GM12878 (cell line): ENCODE measurements around the gene DUT. TPM values are rescaled to one million over a fixed set of nuclear protein-coding genes. Genes with fewer than 3 reads are reported as not detected.

Experiments
- ATAC-seq: fragments of 200-7000 bp; cut with Tn5 transposase; 3 replicates; pipeline ENCODE4 v1.9.1; 2020; ENCODE audit warnings: mild to moderate bottlenecking, moderate library complexity
- BruUV-seq: library from RNA; stranded (reverse); fragments of 400-500 nt; replicated peaks from 2 replicates; lab custom pipeline; 2021; lab: Mats Ljungman, UMichigan
- CTCF ChIA-PET: fragments of 300-600 bp; sonication (Branson Sonifier 250); formaldehyde crosslinking; extraction: SDS; loops from one replicate; lab custom pipeline; 2021; ENCODE audit warnings: inconsistent platforms; lab: Yijun Ruan, JAX
- POLR2A ChIA-PET: fragments of 350-600 bp; formaldehyde crosslinking; extraction: SDS; loops from one replicate; lab custom pipeline; 2021; ENCODE audit warnings: inconsistent platforms; lab: Charles Lee
- RAD21 ChIA-PET: fragments of 300-600 bp; sonication (Branson Sonifier 250); formaldehyde crosslinking; loops from one replicate; lab custom pipeline; 2023; ENCODE audit warnings: antibody characterized with exemption; ENCODE audit not compliant: unreplicated experiment; lab: Charles Lee
- SMC1A ChIA-PET: fragments of 300-600 bp; sonication (Branson Sonifier 250); formaldehyde crosslinking; loops from one replicate; lab custom pipeline; 2023; ENCODE audit not compliant: unreplicated experiment, uncharacterized antibody; lab: Charles Lee
- DNase-seq: peaks from one replicate; pipeline ENCODE4 v3.0.0-alpha.2; 2011; ENCODE audit warnings: low read depth, low spot score
- FAIRE-seq: peaks from 3 replicates; lab custom pipeline; 2011; peaks lifted over from hg19 to GRCh38; lab: Jason Lieb, UNC
- H2AFZ ChIP-seq: 2 replicates; pipeline ENCODE4 v1.6.0; 2011; ENCODE audit warnings: low read depth, low read length, control low read depth; ENCODE audit not compliant: control insufficient read depth
- H3K27ac ChIP-seq: 2 replicates; pipeline ENCODE4 v1.5.1; 2011; ENCODE audit warnings: control low read depth; ENCODE audit not compliant: control insufficient read depth, insufficient read depth
- H3K27me3 ChIP-seq, 2 experiments: replicated peaks in 1 of 2; 2 replicates each; pipeline versions ENCODE4 v1.6.0 to v1.6.1; 2011; ENCODE audit warnings: low read length in 1 of 2; ENCODE audit not compliant: control insufficient read depth in 2 of 2, insufficient read depth in 2 of 2
- H3K36me3 ChIP-seq, 2 experiments: 2 replicates each; pipeline ENCODE4 v1.5.1; 2011; ENCODE audit warnings: low read length in 1 of 2; ENCODE audit not compliant: control insufficient read depth in 2 of 2, insufficient read depth in 2 of 2
- H3K4me1 ChIP-seq: 2 replicates; pipeline ENCODE4 v1.6.1; 2011; ENCODE audit warnings: mild to moderate bottlenecking, low read length, moderate library complexity, mixed read lengths; ENCODE audit not compliant: control insufficient read depth, insufficient read depth
- H3K4me2 ChIP-seq: 2 replicates; pipeline ENCODE4 v1.6.0; 2011; ENCODE audit warnings: control low read depth; ENCODE audit not compliant: control insufficient read depth, insufficient read depth
- H3K4me3 ChIP-seq: fragments of 200-600 bp; sonication (generic); 2 replicates; pipeline ENCODE4 v1.5.1; 2016
- H3K79me2 ChIP-seq: 2 replicates; pipeline ENCODE4 v1.6.0; 2011; ENCODE audit warnings: low read length; ENCODE audit not compliant: control insufficient read depth, insufficient read depth
- H3K9ac ChIP-seq: 2 replicates; pipeline ENCODE4 v1.8.0; 2011; ENCODE audit warnings: low read length, control low read depth, mixed read lengths; ENCODE audit not compliant: control insufficient read depth, insufficient read depth
- H3K9me3 ChIP-seq: replicated peaks from 3 replicates; pipeline ENCODE4 v1.5.1; 2011; ENCODE audit warnings: mild to moderate bottlenecking, low read length; ENCODE audit not compliant: control insufficient read depth, insufficient read depth
- H4K20me1 ChIP-seq: 2 replicates; pipeline ENCODE4 v1.6.0; 2011; ENCODE audit not compliant: control insufficient read depth, insufficient read depth
- ASH2L ChIP-seq: fragments of 300-600, 200-600 bp; sonication (generic); IDR thresholded peaks from 2 replicates; pipeline ENCODE4 v1.6.1; 2017; ENCODE audit warnings: low read depth, mild to moderate bottlenecking, borderline replicate concordance
- ESRRA ChIP-seq: IDR thresholded peaks from 2 replicates; pipeline ENCODE4 v1.6.1; 2012; ENCODE audit warnings: mild to moderate bottlenecking, low read length, improper control_type of control experiment
- ETV6 ChIP-seq, 2 experiments: fragments of 450-650 bp in 1 of 2; IDR thresholded peaks in 1 of 2; conservative IDR thresholded peaks in 1 of 2; 2 replicates each; pipeline ENCODE4 v1.6.1; 2014; ENCODE audit warnings: antibody characterized with exemption in 1 of 2, borderline replicate concordance in 1 of 2, low read depth in 1 of 2, mild to moderate bottlenecking in 1 of 2, moderate library complexity in 1 of 2
- IRF5 ChIP-seq: fragments of 450-650 bp; IDR thresholded peaks from 2 replicates; pipeline ENCODE4 v1.6.1; 2017; ENCODE audit warnings: borderline replicate concordance
- JUNB ChIP-seq: IDR thresholded peaks from 2 replicates; pipeline ENCODE4 v1.6.1; 2016; ENCODE audit warnings: antibody characterized with exemption, mild to moderate bottlenecking
- NKRF ChIP-seq: fragments of 450-650 bp; conservative IDR thresholded peaks from 2 replicates; pipeline ENCODE4 v1.6.1; 2017; ENCODE audit warnings: mild to moderate bottlenecking, moderate library complexity
- PAX8 ChIP-seq: fragments of 450-650 bp; IDR thresholded peaks from 2 replicates; pipeline ENCODE4 v1.6.1; 2017; ENCODE audit warnings: mild to moderate bottlenecking, moderate library complexity
- SREBF2 ChIP-seq: IDR thresholded peaks from 2 replicates; pipeline ENCODE4 v1.6.1; 2012; ENCODE audit warnings: mild to moderate bottlenecking, low read length
- STAT1 ChIP-seq: fragments of 450-650 bp; conservative IDR thresholded peaks from 2 replicates; pipeline ENCODE4 v1.6.1; 2014; ENCODE audit warnings: antibody characterized with exemption, mild to moderate bottlenecking
- STAT3 ChIP-seq: IDR thresholded peaks from 2 replicates; pipeline ENCODE4 v1.6.1; 2011; ENCODE audit warnings: low read depth, low read length, improper control_type of control experiment
- ZBTB11 ChIP-seq: fragments of 450-650 bp; formaldehyde crosslinking; IDR thresholded peaks from 2 replicates; pipeline ENCODE4 v1.5.0; 2022; ENCODE audit warnings: mild to moderate bottlenecking, missing genetic modification characterization
- ZBTB4 ChIP-seq: fragments of 450-650 bp; formaldehyde crosslinking; IDR thresholded peaks from 2 replicates; pipeline ENCODE4 v1.4.0; 2022; ENCODE audit warnings: mild to moderate bottlenecking, moderate library complexity
- ZNF274 ChIP-seq: IDR thresholded peaks from one replicate; pipeline ENCODE4 v1.8.0; 2011; ENCODE audit not compliant: insufficient read length, insufficient read depth
- WGBS: methylation state at CpG from one replicate; pipeline ENCODE4 v1.1.6; 2016; ENCODE audit warnings: low lambda C conversion rate; ENCODE audit not compliant: insufficient replicate concordance, insufficient coverage; ENCODE audit errors: missing lambda C conversion rate; 5-methylcytosine and 5-hydroxymethylcytosine counted together
- in situ Hi-C: fragments of 300-500 bp; cut with MboI; formaldehyde crosslinking; loops from 9 replicates; pipeline ENCODE4 v1.14.3; 2018; ENCODE audit warnings: mixed read lengths
- intact Hi-C: fragments of 100-400 bp; cut with micrococcal nuclease; formaldehyde crosslinking; loops from one replicate; pipeline ENCODE4 v1.14.2; 2022; ENCODE audit not compliant: unreplicated experiment
- polyA plus RNA-seq, 11 experiments: library from polyadenylated mRNA; depleted of rRNA in 4 of 11; unstranded in 6 of 11; stranded (reverse) in 5 of 11; fragments of >200 nt; fragmentation: Nextera tagmentation in 4 of 11; fragmentation: Illumina TruSeq in 1 of 11; extraction: Ambion mirVana in 4 of 11; extraction: Trizol in 1 of 11; gene quantifications; 1 replicate in 1 of 11; 2 replicates in 10 of 11; pipeline versions ENCODE4 v1.2.1 to v1.2.3, GENCODE V29; 2011 to 2016; ENCODE audit warnings: inconsistent platforms in 2 of 11, missing spikeins in 2 of 11, low read depth in 1 of 11
- total RNA-seq, 4 experiments: library from RNA; depleted of rRNA in 3 of 4; stranded (reverse); fragments of >200 nt in 3 of 4; fragmentation: Illumina TruSeq in 1 of 4; extraction: Trizol in 1 of 4; gene quantifications; 2 replicates each; pipeline versions ENCODE4 v1.2.1 to v1.2.3, GENCODE V29; 2013 to 2021

Gene DUT
- total and polyA plus RNA-seq, 10 of the 15 experiments (the other 5 are each of a cell fraction or from before 2014, with no cell fraction given): 20.1 to 452 (median 149) TPM

GRCh38 chr15:48388910-48389309, 57.7 kb downstream of the DUT start:
- in situ Hi-C loops (no loop called here), intact Hi-C loops (no loop called here)
- ChIA-PET POLR2A (no interaction called here), RAD21 (no interaction called here), SMC1A (interaction anchor here (1.3 kb wide), 1 partner anchor 30 kb away, joined by 5 read pairs; no protein-coding TSS in a partner anchor), CTCF (interaction anchor here (0.7 kb wide), 1 partner anchor 17 kb away, joined by 3 read pairs; no protein-coding TSS in a partner anchor)
- H3K79me2 ChIP-seq: no peaks in the 10 kb centered on the region
- WGBS: 90% methylated on average over 1 of the region's 1 CpG
- H3K4me2 ChIP-seq: no peak overlapping the region
- no peaks in the 10 kb centered on the region for H4K20me1 ChIP-seq
- H3K4me3 ChIP-seq: no peak overlapping the region
- DNase-seq: no peak
- no peaks in the 10 kb centered on the region for H3K4me1 ChIP-seq
- H3K36me3 ChIP-seq: no peaks in the 10 kb centered on the region
- no TSS peak for BruUV-seq
- H3K9ac ChIP-seq: no peak overlapping the region
- H2AFZ ChIP-seq: no peak overlapping the region
- ATAC-seq: no peak
- H3K27ac ChIP-seq: no peak overlapping the region
- H3K27me3 ChIP-seq: no peaks in the 10 kb centered on the region
- FAIRE-seq: no peak
- no peaks in the 10 kb centered on the region for H3K9me3 ChIP-seq
- TF ChIP-seq IRF5 (no peak), STAT3 (no peak), STAT1 (no peak), ETV6 (conservative IDR thresholded peaks at IDR 0.05 in 1 of 2, IDR thresholded peaks at IDR 0.05 in 1 of 2; ENCODE audit: borderline replicate concordance in 1 of 2, low read depth in 1 of 2) (no peak), SREBF2 (no peak), ESRRA (no peak), ASH2L (no peak), ZBTB11 (CRISPR knock-in tag) (no peak), ZNF274 (no peak), JUNB (no peak), PAX8 (no peak), ZBTB4 (no peak), NKRF (no peak)
